IPS-18c (cell line): ENCODE results near the gene RIMS3.

Experiments
- H3K4me3 ChIP-seq: 2 replicates; pipeline ENCODE4 v1.7.0; 2013; ENCODE audit warnings: low read depth, mild to moderate bottlenecking, low read length, moderate library complexity; ENCODE audit not compliant: insufficient read depth
- H3K9me3 ChIP-seq: one replicate; pipeline ENCODE4 v1.6.1; 2013; ENCODE audit warnings: mild to moderate bottlenecking, low read length, moderate library complexity; ENCODE audit not compliant: control insufficient read depth, insufficient read depth

RIMS3 gene

DNA sequence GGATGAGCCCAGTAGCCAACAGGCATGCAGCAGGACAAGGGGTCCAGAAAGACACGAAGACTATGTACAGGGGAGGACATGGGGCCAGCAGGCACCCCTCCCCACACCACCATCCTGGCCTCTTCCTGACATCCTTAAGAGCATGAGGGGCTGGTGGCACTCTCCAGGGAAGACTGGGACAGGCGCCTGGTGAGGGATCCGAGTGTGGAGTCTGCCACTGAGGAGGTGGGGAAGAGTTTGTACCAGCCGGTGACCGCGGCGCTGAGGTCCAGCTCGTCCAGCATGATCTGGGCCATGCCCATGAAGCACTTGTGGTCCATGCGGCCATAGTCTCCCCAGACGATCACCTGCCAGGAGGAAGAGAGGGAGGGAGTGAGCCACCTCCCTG, 39.1 kb downstream of the RIMS3 start:
- H3K4me3 ChIP-seq: no peak overlapping the region
- H3K9me3 ChIP-seq: peaks cover 2% of the 10 kb centered on the region

DNA sequence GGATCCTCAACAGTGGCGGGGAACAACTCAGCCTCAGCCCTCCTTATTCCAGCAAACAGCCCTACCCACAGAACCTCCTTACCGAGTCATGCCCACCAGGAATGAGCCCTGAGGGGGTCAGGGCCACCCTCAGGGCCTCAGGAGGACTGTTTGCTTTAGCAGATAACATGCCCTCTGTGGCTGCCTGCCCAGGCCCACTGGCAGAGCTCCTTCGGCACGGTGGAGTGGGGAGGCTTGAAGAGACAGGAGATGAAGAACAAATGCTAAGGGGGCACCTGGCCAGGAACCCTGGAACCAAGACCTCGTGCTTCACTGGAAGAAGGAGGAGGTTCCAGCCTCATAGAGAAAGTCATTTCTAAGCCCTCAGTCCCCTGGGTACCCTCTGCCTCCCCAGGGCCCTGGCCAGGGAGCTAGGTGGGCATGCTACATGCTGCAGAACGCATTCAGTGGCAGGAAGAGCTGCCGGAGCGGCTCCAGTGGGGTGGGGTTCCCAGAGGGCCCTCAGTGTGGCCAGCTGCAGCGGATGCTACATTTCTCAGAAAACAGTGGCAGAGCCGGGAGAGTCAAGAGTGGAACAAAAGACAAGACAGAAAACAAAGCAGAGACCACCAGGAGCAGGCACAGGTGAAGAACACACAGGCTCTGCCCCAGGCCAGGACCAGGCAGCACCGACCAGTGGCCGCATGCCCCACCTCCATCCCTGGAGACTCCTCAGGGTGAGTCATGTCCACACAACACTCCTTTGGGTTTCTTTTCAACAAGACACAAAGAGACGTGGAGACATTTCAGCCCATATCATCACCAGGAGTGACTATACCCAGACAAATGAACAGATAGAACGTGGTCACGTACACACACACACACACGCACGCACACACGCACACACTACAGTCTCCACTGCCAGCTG, 39.8 kb downstream of the RIMS3 start:
- Histone ChIP-seq H3K9me3 (peaks cover 2% of the 10 kb centered on the region), H3K4me3 (no peak overlapping the region)

DNA sequence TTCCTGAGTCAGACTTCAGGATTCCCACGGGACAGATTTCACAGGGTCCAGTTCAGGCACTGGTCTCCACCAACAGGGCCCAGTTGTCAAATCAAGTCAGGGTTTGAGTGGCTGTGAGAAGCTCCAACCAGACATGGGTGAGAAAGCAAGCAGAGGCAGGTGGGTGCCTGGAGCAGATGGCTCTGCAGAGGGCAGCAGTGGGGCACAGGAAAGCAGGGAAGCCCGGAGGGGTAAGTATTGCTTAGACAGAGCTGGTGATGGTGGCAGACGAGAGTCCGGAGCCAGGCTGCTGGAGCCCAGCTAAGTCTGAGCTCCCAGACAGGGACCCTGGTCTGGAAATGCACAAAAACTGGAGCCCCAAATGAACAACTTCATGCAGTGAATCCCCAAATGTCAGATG, 40.4 kb downstream of the RIMS3 start:
- peaks cover 2% of the 10 kb centered on the region for H3K9me3 ChIP-seq
- H3K4me3 ChIP-seq: no peak overlapping the region

DNA sequence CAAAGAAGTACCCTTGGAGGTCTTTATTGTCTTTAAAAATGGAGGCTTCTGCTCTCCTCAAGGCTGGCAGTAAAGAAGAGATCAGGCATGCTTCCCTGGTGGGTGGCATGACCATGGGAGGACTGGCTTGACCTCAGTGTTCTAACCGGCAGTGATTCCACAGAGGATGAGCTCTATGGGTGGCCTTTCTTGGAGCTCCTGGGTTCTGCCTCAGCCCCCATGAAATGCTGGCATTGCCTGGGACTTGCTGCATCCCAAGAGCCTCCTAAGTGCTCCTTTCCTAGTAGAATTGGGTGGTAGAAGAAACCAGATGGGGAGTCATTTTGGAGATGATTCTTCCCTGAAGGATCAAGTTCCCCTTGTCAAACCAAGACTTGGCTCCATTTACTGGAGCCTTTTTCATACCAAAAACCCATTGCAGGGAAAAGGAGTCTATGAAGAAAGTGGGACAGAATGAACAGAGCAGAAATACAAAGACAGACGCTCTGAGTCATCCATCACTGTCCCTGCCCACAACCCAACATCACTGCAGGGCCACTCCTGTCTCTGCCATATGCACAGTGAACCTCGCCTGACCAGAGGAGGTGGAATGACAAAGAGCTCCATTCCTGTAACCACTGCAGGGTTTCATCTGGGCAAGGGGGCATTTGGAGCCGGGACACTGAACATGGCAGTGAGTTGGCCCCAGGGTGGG, 42.4 kb downstream of the RIMS3 start:
- H3K9me3 ChIP-seq: peaks cover 2% of the 10 kb centered on the region
- H3K4me3 ChIP-seq: no peak overlapping the region

DNA sequence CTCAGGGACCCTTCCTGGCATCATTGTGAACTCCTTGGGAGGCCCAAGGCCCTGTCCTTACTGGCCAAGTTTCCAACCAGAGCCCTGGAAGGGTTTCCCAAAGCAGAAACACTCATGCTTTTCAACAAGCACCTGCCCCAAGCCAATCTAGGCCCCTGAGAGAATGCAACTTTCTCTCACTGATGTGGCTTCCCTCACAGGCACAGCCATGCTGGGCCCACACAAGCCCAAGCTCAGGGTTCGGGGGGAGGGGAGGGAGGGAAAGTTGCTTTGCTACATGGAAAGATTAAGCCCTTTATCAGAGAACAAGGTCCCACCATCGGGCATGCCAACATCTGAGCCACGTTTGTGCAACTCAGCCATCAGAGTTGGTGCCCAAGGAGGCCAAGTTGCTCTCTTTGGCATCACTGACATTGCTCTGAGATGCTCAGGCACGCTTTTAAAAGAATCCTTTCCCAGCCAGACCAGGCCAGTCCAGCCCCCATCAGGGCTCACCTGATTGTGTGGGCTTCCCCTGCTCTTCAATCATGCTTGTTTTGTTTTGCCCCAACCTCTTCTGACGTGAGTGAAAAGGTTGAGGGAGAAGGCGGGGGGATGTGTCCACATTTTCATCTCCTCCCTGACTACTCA, 43.5 kb downstream of the RIMS3 start:
- no peak overlapping the region for H3K4me3 ChIP-seq
- H3K9me3 ChIP-seq: no peaks in the 10 kb centered on the region

DNA sequence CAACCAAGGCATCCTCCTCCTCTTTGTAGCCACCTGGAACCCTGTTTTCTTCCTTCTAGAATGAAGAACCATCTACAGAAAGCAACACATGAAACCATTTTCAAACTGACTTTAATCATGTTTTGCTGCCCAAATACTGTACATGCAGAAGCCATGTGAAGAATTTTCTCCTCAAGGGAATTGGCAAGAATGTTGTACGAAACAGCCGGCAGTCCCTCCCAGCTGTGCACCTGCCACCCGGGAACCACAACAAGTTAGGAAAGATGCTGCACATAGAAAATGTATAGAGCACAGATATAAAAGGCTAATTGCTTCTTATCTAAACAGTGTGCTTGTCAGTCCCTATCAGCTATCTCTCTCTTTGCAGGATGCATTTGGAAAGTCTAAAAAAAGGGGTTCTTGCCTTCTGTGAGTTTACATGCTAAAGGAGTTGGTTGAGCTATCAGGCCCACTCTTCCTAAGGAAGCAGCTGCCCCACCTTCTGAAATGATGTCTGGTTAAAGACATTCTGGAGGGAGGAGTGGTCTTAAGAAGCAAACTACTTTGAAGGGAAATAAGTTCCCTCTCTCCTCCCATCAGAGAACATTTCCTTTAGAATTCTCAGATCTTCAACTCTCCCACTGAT, 44.8 kb downstream of the RIMS3 start:
- Histone ChIP-seq H3K9me3 (no peaks in the 10 kb centered on the region), H3K4me3 (no peak overlapping the region)

DNA sequence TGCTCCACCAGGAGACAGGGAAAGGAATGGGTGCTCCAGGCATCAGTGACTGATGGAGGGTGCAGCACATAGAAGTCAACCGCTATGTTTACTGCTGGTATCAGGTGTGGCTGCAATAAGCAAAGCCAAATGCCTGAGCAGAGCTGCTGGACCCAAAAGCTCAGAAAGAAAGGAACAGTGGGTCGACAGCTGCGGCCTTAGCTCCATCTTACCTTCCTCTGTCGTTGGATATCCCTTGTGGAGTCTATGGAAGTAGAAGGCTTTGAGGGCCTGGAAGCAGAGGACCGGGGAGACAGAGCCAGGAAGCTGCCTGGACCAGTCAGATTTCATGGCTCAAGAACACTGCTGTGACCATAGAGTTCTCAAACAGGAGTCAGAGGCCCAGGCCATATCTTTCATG, 45.3 kb downstream of the RIMS3 start:
- H3K9me3 ChIP-seq: no peaks in the 10 kb centered on the region
- H3K4me3 ChIP-seq: no peak overlapping the region

DNA sequence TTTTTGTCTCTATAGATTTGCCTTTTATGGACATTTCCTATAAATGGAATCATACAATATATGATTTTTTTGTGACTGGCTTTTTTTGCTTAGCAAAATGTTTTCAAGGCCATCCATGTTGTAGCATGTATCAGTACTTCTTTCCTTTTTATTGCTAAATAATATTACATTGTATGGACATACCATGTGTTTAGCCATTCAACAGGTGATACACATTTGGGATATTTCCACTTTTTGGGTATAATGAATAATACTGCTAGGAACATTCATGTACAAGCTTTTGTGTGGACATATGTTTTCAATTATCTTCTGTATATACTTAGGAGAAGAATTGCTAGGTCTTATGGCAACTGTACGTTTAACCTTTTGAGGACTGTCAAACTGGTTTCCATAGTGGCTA, 47.4 kb downstream of the RIMS3 start:
- Histone ChIP-seq H3K4me3 (no peak overlapping the region), H3K9me3 (no peaks in the 10 kb centered on the region)

DNA sequence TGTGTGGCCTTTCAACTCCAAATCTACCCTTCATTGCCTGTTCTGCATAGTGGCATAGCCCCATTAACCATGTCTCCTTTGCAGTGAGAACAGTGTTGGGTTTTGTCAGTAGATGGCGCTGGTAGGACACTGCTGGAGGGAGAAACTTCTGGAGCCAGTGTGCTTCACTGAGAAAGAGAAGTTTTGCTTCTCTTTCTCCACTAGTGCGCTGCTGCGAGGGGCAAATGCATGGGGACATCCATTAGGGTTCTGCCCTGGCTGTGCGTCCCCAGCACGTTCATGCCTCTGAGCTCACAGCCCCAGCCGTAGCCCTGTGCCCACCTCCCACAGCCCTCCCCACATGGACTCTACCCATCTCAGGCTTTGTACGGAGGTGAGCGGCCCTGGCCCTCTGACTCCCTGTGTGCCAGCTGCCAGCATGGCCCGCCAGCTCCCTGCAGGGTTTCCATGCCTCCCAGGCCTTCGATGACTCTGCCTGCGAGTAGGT, 53.1 kb downstream of the RIMS3 start:
- Histone ChIP-seq H3K4me3 (no peak overlapping the region), H3K9me3 (no peaks in the 10 kb centered on the region)

DNA sequence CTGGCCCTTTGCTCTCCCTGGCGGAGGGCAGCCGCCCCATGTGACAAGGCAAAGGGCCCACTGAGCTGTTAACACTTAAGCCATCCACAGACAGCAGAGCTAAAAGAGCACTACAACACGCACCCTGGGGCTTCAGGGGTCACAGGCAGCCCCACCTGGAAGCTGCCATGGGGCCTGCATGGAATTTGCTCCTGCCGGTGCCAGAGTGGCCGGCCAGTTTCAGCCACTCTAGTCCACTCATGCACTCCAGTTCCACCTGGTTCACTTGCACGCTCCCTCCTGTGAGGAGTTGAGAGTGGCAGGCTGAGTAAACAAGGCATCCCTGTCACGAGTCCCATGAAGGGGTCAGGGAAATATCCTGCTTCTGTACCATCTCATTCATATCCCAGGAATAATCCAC, 55.3 kb downstream of the RIMS3 start:
- Histone ChIP-seq H3K9me3 (no peaks in the 10 kb centered on the region), H3K4me3 (no peak overlapping the region)

DNA sequence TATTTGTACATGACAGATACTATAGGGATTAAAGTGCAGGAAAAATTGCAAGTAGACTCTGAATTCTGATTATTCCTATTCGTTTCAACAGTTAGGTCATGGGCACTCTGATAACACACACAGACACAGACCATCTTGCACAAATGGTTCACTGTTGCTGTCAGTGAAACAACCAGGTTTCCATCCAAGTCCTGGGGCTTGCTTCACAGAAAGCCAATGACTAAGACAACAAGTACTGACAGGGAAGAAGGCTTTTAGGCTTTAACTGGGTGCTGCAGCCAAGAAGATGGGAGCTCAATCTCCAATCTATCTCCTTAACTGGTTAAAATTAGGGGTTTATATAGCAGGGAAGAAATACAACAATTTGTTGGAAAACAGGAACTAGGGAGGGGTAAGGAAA, 57.6 kb downstream of the RIMS3 start:
- no peak overlapping the region for H3K4me3 ChIP-seq
- H3K9me3 ChIP-seq: no peaks in the 10 kb centered on the region

DNA sequence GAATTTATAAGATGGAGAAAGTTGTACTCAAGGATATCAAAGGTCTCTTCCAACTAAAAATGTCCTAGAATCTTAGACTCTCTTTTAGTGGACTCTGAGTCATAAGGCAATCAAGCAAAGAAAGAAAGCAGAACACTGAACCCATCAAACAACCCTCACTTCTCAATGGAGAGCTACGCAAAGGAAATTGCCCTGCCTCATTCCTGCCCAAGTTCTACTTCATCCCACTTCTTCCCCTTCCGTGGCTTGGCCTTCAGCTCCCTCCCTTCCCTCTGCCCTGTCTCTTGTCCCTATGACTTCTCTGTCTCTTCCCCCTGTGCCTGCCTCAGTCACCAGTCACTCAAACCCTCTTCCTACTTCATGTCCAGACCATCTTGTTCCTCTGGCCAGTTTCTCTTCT, 58.5 kb downstream of the RIMS3 start:
- Histone ChIP-seq H3K9me3 (no peaks in the 10 kb centered on the region), H3K4me3 (no peak overlapping the region)

DNA sequence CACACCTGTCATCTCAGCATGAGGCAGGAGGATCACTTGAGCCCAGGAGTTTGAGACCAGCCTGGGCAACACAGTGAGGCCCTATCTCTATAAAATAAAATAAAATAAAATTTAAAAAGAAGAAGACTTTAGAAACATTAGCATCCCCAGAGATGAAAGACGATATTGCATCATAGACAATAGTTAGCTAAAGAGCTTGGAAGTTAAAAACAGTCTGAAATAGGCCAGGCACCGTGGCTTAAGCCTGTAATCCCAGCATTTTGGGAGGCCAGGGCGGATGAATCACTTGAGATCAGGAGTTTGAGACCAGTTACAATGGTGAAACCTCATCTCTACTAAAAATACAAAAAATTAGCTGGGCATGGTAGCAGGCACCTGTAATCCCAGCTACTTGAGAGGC, 59.3 kb downstream of the RIMS3 start:
- H3K9me3 ChIP-seq: no peaks in the 10 kb centered on the region
- no peak overlapping the region for H3K4me3 ChIP-seq

DNA sequence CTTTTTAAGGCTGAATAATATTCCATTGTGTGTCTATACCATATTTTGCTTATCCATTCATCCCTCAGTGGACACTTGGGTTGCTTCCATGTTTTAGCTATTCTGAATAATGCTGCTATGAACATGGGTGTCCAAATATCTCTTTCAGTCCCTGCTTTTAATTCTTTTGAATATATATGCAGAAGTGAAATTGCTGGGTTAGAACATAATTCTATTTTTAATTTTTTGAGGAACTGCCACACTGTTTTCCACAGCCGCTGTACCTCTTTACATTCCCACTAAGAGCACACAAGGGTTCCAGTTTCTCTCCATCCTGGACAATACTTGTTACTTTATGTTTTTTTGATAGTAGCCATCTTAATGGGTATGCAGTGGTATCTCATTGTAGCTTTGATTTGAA, 65.6 kb downstream of the RIMS3 start:
- Histone ChIP-seq H3K9me3 (no peaks in the 10 kb centered on the region), H3K4me3 (no peak overlapping the region)

DNA sequence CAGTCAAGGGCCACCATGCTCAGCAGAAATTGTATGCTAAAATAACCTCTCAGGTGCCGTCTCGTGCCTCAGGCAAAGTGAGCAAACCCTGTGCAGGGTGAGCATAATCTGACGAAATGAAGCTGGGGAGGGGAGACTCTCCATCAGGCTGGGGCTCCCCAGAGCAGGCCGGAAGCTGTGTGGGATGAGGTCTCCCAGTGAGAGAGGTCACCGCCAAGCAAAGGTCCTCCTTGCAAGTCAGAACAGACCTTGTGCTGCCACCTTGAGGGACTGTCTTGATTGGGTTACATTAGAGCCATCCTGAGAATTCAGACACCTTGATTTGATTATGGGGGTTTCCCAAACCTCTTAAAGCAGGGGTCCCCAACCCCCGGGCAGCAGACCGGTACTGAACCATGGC, 69.9 kb downstream of the RIMS3 start:
- Histone ChIP-seq H3K4me3 (no peak overlapping the region), H3K9me3 (no peaks in the 10 kb centered on the region)

DNA sequence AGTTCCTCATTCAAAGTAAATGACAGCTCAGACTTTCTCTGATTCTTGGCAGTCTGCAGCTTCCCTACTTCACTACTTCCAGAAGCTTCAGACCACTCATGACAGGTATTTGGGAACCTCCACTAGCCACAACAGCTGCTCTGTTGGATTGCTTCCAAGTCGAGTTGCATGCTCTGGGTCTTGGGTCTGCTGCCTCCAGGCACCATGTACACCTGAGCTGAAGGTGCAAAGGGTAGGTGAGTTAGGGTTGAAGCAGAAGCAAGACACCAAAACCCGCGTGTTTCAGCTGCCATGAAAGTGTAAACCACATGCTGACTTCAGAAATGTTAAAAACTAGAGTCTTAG, 71.3 kb downstream of the RIMS3 start:
- no peaks in the 10 kb centered on the region for H3K9me3 ChIP-seq
- H3K4me3 ChIP-seq: no peak overlapping the region

DNA sequence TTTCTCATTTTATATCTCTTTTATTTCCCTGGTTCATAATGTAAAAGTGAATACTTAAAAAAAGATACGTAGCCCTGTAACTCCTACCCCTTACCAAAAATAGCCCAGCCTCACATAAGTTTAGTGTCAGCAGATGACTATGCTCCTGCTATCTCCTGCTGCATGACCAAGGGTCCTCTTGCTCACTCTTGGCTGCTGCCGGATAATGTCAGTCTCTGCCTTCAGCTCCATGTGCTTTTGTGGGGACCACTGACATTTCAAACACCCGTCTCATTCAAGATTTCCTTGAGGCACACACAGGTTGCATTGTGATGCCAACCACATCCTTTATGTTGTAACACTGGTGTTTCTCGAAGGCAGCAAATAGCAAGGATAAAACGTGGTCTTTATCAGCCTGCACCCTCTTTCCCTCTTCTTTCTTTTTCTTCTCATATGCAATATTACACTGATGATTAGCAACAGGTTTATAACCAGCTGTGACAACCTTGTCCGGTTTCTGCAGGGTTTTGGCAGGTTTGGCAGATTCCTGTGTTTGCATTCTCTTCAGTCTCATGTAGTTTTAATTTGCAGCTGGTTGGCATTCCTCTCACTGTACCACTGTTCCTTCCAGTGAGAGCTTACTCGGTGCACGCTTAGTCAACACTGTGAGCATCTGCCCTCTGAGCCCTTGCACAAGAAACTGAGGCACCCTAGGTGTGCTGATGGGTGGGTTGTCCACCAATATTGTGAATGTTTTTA, 71.9 kb downstream of the RIMS3 start:
- no peaks in the 10 kb centered on the region for H3K9me3 ChIP-seq
- no peak overlapping the region for H3K4me3 ChIP-seq
